K562 (cell line): Measurements from ENCODE around the gene KIF25. TPM values are rescaled to one million over a fixed set of nuclear protein-coding genes. Genes with fewer than 3 reads are reported as not detected.

ENCODE experiments used
- BHLHE40 ChIP-seq: IDR thresholded peaks from 2 replicates; pipeline ENCODE4 v1.6.1; 2011; ENCODE audit warnings: low read length, improper control_type of control experiment
- NCOA6 ChIP-seq: fragments of 450-650 bp; IDR thresholded peaks from 2 replicates; pipeline ENCODE4 v1.6.1; 2017; ENCODE audit warnings: mild to moderate bottlenecking
- POLR2AphosphoS5 ChIP-seq: IDR thresholded peaks from 2 replicates; pipeline ENCODE4 v1.6.1; 2011; ENCODE audit warnings: mild to moderate bottlenecking, low read depth, low read length, moderate library complexity; ENCODE audit not compliant: control insufficient read depth, insufficient read depth
- POLR3G ChIP-seq: IDR thresholded peaks from 2 replicates; pipeline ENCODE4 v1.6.1; 2011; ENCODE audit not compliant: insufficient read length, insufficient replicate concordance; ENCODE audit errors: extremely low read depth
- TEAD4 ChIP-seq, 2 experiments: sonication (generic) in 1 of 2; formaldehyde crosslinking in 1 of 2; IDR thresholded peaks; 2 replicates each; pipeline versions ENCODE4 v1.6.1 to v1.8.0; 2012 to 2022; ENCODE audit warnings: borderline replicate concordance in 1 of 2, inconsistent platforms in 1 of 2, low read length in 1 of 2, mild to moderate bottlenecking in 1 of 2, missing genetic modification reagents in 1 of 2
- polyA plus RNA-seq, 8 experiments: library from polyadenylated mRNA; depleted of rRNA in 4 of 8; stranded (reverse) in 5 of 8; unstranded in 3 of 8; fragments of >200 nt; fragmentation: Nextera tagmentation in 2 of 8; fragmentation: Illumina TruSeq in 1 of 8; extraction: Ambion mirVana in 2 of 8; extraction: Trizol in 1 of 8; gene quantifications; 2 replicates each; pipeline versions ENCODE4 v1.2.1 to v1.2.3, GENCODE V29; 2011 to 2014; ENCODE audit warnings: inconsistent platforms in 1 of 8, missing spikeins in 1 of 8
- total RNA-seq, 7 experiments: library from RNA; depleted of rRNA in 6 of 7; stranded (reverse); fragments of >200 nt in 6 of 7; fragmentation: Illumina TruSeq in 2 of 7; extraction: Trizol in 2 of 7; gene quantifications; 2 replicates each; pipeline versions ENCODE4 v1.2.1 to v1.2.3, GENCODE V29; 2011 to 2021; ENCODE audit warnings: low replicate concordance in 1 of 7
- TF ChIP-seq, protein P1 (sequence below), 2 experiments: IDR thresholded peaks; 2 replicates each; pipeline ENCODE4 v1.6.1; 2012; ENCODE audit warnings: improper control_type of control experiment in 2 of 2, low read depth in 2 of 2, low read length in 2 of 2, borderline replicate concordance in 1 of 2
- TF ChIP-seq, protein P2 (sequence below): fragments of 250-450 bp; sonication (Bioruptor Pico); IDR thresholded peaks from 2 replicates; pipeline ENCODE4 v1.8.0; 2021; ENCODE audit warnings: moderate library complexity, mild to moderate bottlenecking, inconsistent platforms

KIF25 gene
- total and polyA plus RNA-seq, 9 of the 15 experiments (the other 6 are each of a cell fraction or from before 2014, with no cell fraction given): 0.04 to 0.49 (median 0.23) TPM; not detected in 5

DNA sequence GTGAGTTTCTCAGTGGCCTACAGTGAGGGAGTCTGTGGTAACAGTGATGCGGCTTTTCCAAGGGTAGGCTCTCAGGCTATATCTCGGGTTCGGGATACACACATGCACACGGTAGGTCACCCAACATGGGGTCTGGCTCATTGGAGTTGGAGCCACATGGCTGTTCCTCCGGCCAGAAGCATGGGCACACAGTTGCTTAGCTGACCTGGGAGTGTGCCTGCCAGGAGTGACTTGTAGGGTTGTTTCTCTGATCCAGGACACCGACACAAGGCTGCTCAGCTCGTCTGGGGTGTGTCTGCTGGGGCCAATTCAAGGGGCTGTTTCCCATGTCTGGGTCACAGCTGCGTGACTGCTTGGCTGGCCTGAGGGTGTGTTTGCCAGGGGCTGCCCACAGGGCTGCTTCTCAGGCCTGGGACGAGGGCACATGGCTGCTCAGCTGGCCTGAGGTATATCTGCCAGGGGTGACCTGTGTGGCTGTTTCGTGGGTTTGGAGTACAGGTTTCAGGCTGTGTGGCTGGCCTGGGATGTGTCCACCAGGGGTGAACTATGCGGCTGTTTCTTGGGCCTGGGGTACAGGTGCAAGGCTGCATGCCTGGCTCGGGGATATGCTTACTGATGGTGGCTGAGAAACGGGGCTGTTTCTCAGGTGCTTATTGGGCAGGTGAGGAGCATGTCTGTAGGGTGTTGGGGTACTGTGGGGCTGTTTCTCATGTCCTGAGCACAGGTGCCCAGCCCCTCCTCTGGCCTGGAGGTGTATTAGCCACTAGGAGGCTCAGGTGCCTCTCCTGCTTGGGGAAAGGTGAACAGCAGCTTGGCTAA is 15.2 kb downstream of the KIF25 start (continued):
- TF ChIP-seq POLR3G (no peak), POLR2AphosphoS5 (no peak), BHLHE40 (no peak), NCOA6 (no peak), TEAD4 (IDR thresholded peaks at IDR 0.05; ENCODE audit: low read length) (no peak), TEAD4 (CRISPR knock-in tag; IDR thresholded peaks at IDR 0.05; ENCODE audit: borderline replicate concordance) (no peak)
- TF ChIP-seq, protein P1, sequence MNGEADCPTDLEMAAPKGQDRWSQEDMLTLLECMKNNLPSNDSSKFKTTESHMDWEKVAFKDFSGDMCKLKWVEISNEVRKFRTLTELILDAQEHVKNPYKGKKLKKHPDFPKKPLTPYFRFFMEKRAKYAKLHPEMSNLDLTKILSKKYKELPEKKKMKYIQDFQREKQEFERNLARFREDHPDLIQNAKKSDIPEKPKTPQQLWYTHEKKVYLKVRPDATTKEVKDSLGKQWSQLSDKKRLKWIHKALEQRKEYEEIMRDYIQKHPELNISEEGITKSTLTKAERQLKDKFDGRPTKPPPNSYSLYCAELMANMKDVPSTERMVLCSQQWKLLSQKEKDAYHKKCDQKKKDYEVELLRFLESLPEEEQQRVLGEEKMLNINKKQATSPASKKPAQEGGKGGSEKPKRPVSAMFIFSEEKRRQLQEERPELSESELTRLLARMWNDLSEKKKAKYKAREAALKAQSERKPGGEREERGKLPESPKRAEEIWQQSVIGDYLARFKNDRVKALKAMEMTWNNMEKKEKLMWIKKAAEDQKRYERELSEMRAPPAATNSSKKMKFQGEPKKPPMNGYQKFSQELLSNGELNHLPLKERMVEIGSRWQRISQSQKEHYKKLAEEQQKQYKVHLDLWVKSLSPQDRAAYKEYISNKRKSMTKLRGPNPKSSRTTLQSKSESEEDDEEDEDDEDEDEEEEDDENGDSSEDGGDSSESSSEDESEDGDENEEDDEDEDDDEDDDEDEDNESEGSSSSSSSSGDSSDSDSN (IDR thresholded peaks at IDR 0.05; ENCODE audit: borderline replicate concordance in 1 of 2, low read depth in 2 of 2, low read length in 2 of 2): no peak
- TF ChIP-seq, protein P2, sequence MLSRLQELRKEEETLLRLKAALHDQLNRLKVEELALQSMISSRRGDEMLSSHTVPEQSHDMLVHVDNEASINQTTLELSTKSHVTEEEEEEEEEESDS: no peak
